ENCODE measurements around the gene RCAN3. TPM values are rescaled to one million over a fixed set of nuclear protein-coding genes. Genes with fewer than 3 reads are reported as not detected.

Gene RCAN3
- total and polyA plus RNA-seq, 2 donors from 2014 or later: 3.5 to 27.1 TPM

GRCh38 chr1:24506691-24507381, 4.2 kb downstream of the RCAN3 start:
- DNase-seq: no peak
- no peak overlapping the region for H3K27ac ChIP-seq (ENCODE audit: low read depth in 2 of 2, low read length in 2 of 2)

GRCh38 chr1:24507405-24507804, 4.8 kb downstream of the RCAN3 start:
- Histone ChIP-seq H3K4me3 (ENCODE audit: low read length in 3 of 3) (no peak overlapping the region), H3K27ac (ENCODE audit: low read depth in 2 of 2, low read length in 2 of 2) (no peak overlapping the region), H3K9me3 (ENCODE audit: control insufficient read depth in 2 of 3, insufficient read depth in 1 of 3, low read length in 3 of 3) (no peaks in the 10 kb centered on the region), H3K36me3 (ENCODE audit: control insufficient read depth in 2 of 3, insufficient read depth in 3 of 3, low read length in 3 of 3) (no peaks in the 10 kb centered on the region), H3K9ac (ENCODE audit: low read length in 3 of 3) (no peak overlapping the region), H3K4me1 (ENCODE audit: control insufficient read depth in 2 of 3, insufficient read depth in 2 of 3, low read depth in 1 of 3, low read length in 3 of 3) (peaks cover 0 to 4% (median 0%) of the 10 kb centered on the region in 3 donors), H3K27me3 (ENCODE audit: control insufficient read depth, insufficient read depth, low read length) (no peaks in the 10 kb centered on the region)
- no peak for TF ChIP-seq CTCF (IDR thresholded peaks at IDR 0.05; ENCODE audit: borderline replicate concordance, extremely low read depth, insufficient read depth)
- intact Hi-C loops (cut with DNase I): no loop called here
- FAIRE-seq (no peak), DNase-seq (no peak)

More at GRCh38 chr1:24506691-24507381, 4.2 kb downstream of the RCAN3 start:
- intact Hi-C loops (cut with DNase I): no loop called here
- FAIRE-seq: no peak
- Histone ChIP-seq H3K9me3 (ENCODE audit: control insufficient read depth in 2 of 3, insufficient read depth in 1 of 3, low read length in 3 of 3) (no peaks in the 10 kb centered on the region), H3K4me3 (ENCODE audit: low read length in 3 of 3) (no peak overlapping the region), H3K4me1 (ENCODE audit: control insufficient read depth in 2 of 3, insufficient read depth in 2 of 3, low read depth in 1 of 3, low read length in 3 of 3) (peaks cover 0 to 5% (median 0%) of the 10 kb centered on the region in 3 donors), H3K36me3 (ENCODE audit: control insufficient read depth in 2 of 3, insufficient read depth in 3 of 3, low read length in 3 of 3) (no peaks in the 10 kb centered on the region), H3K27me3 (ENCODE audit: control insufficient read depth, insufficient read depth, low read length) (no peaks in the 10 kb centered on the region), H3K9ac (ENCODE audit: low read length in 3 of 3) (no peak overlapping the region)
- TF ChIP-seq CTCF (IDR thresholded peaks at IDR 0.05; ENCODE audit: borderline replicate concordance, extremely low read depth, insufficient read depth): no peak

GRCh38 chr1:24508911-24509310, 6.3 kb downstream of the RCAN3 start:
- FAIRE-seq: no peak
- H3K4me1 ChIP-seq (ENCODE audit: control insufficient read depth in 2 of 3, insufficient read depth in 2 of 3, low read depth in 1 of 3, low read length in 3 of 3): peaks cover 0 to under 1% (median 0%) of the 10 kb centered on the region in 3 donors
- no peak overlapping the region for H3K27ac ChIP-seq (ENCODE audit: low read depth in 2 of 2, low read length in 2 of 2)
- H3K9me3 ChIP-seq (ENCODE audit: control insufficient read depth in 2 of 3, insufficient read depth in 1 of 3, low read length in 3 of 3): no peaks in the 10 kb centered on the region
- H3K27me3 ChIP-seq (ENCODE audit: control insufficient read depth, insufficient read depth, low read length): no peaks in the 10 kb centered on the region
- no peak overlapping the region for H3K9ac ChIP-seq (ENCODE audit: low read length in 3 of 3)
- DNase-seq: no peak
- intact Hi-C loops (cut with DNase I): no loop called here
- H3K36me3 ChIP-seq (ENCODE audit: control insufficient read depth in 2 of 3, insufficient read depth in 3 of 3, low read length in 3 of 3): no peaks in the 10 kb centered on the region
- no peak overlapping the region for H3K4me3 ChIP-seq (ENCODE audit: low read length in 3 of 3)
- no peak for TF ChIP-seq CTCF (IDR thresholded peaks at IDR 0.05; ENCODE audit: borderline replicate concordance, extremely low read depth, insufficient read depth)
